ENCODE results near the gene KCNRG.
A peak's percentile ranks its signal among the peaks of the same experiment; 100 is the strongest.
"Not testable (repeated sequence)": the region's sequence is repeated elsewhere in the genome, so short reads cannot be mapped to it uniquely, and the experiment has no call there.

The KCNRG gene, protein sequence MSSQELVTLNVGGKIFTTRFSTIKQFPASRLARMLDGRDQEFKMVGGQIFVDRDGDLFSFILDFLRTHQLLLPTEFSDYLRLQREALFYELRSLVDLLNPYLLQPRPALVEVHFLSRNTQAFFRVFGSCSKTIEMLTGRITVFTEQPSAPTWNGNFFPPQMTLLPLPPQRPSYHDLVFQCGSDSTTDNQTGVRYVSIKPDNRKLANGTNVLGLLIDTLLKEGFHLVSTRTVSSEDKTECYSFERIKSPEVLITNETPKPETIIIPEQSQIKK

DNA sequence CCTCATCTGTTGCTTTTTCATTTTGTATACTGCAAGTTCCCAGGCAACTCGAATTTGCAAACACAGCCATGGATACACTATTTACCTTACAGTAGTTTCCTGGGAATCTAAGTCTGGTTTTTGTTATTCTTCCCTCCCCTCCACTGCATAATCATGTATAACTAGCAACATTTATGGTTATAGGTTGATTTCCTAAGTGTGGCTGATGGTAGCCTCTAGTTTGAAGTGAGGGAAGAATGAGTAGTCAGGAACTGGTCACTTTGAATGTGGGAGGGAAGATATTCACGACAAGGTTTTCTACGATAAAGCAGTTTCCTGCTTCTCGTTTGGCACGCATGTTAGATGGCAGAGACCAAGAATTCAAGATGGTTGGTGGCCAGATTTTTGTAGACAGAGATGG lies at the start of gene KCNRG:
TSS of gene KCNRG (plus strand) at position 187 of the 400 bp plus-strand sequence. CDS start at position 237, 50 bp downstream.
- no peak for DNase-seq

GRCh38 chr13:49967456-49967855 lies 47.8 kb upstream of the KCNRG start:
- DNase-seq: no peak

- no peak for DNase-seq
Observed at GRCh38 chr13:49972709-49973108, 42.5 kb upstream of the KCNRG start.

GRCh38 chr13:49975826-49976225 lies 39.4 kb upstream of the KCNRG start:
- no peak for DNase-seq

- peak; percentile 58 to 91 (median 71) for DNase-seq
Observed at GRCh38 chr13:49976314-49977258, 38.7 kb upstream of the KCNRG start.

DNA sequence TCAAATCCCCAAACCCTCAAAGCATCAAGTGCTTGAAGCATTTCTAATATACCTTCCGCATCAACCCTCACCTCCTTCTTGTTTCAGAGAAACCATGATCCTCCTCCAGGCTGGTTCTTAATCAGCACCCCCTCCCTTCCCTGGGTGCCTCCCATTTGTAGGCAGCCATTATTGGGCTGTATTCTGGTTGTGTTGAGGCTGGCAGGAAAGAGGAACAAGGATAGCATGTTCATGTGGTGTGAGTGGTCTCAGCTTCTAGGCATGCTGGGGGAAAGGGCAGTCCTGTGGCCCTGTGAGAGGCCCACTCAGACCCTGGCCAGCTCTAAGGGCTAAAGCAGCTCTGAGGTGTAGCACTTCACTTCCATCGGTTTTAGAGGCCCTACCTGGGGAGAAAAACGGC lies 37.3 kb upstream of the KCNRG start:
- no peak for DNase-seq

GRCh38 chr13:49980266-49980665 lies 35.0 kb upstream of the KCNRG start:
- DNase-seq: no peak

GRCh38 chr13:49985129-49985528 lies 30.1 kb upstream of the KCNRG start:
- no peak for DNase-seq

DNA sequence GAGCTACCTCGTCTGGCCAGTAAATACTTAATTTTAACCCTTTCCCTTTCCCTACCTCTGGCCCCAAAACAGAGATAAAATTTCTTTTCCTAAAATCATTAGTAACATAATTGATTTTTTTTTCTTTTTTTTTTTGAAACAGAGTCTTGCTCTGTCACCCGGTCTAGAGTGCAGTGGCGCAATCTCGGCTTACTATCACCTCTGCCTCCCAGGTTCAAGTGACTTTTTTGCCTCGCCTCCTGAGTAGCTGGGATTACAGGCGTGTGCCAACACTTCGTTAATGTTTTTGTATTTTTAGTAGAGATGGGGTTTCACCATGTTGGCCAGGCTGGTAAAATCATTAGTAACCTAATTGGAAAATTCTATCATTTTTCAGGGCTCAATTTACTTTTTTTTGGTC lies 28.8 kb upstream of the KCNRG start:
- DNase-seq: no peak

DNA sequence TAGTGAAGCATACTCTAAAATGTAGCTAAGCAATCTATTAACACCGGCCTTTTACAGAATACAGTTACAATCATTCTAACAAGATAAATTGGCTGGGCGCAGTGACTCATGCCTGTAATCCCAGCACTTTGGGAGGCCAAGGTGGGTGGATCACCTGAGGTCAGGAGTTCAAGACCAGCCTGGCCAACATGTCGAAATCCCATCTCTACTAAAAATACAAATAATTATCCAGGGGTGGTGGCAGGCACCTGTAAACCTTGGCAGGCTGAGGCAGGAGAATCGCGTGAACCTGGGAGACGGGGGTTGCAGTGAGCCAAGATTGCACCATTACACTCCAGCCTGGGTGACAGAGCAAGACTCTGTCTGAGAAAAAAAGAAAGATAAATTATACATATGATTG lies 24.6 kb upstream of the KCNRG start:
- not testable (repeated sequence) for DNase-seq

GRCh38 chr13:49993111-49993510 lies 22.1 kb upstream of the KCNRG start:
- no peak for DNase-seq

DNA sequence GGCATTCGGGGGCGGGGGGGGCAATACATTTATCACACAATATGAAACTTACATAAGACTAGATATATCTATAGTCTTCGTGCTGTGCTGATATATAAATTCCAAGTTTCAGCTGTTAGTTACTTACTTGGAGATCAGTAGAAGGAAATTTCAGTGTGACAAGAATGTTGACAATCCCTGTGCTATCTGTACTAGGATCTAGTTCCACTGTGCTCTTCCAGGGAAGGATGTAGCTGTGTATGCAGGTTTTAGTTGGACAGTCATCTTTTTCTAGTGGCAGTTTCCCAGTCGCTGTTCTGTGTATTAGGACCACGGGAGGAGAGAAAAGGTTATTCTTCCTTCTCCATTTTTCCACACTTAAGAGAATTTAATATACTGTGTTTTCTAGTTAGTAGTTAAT lies 21.6 kb upstream of the KCNRG start:
- DNase-seq: no peak

DNA sequence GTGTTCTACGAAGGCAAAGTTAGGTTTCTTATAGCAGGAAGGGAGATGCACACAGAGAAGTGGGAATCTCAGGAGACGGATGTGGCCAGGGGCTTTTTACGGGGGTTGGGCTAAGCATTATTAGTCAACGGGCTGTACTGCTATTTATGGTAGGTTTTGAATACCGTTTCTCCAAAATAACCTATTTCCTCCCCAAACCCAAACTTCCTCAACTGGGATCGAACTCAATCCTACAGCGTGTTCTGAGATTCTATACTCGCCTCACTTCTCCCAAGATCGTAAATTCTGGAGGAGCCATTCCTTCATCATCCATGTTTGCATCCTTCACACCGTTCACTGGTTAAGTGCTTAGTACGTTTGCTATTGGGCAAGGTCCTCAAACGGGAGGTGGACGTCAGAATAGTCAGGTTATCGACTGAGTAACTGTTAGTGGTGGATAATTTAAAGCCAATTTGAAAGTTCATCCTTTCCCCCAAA lies 19.6 kb upstream of the KCNRG start:
- no peak for DNase-seq

DNA sequence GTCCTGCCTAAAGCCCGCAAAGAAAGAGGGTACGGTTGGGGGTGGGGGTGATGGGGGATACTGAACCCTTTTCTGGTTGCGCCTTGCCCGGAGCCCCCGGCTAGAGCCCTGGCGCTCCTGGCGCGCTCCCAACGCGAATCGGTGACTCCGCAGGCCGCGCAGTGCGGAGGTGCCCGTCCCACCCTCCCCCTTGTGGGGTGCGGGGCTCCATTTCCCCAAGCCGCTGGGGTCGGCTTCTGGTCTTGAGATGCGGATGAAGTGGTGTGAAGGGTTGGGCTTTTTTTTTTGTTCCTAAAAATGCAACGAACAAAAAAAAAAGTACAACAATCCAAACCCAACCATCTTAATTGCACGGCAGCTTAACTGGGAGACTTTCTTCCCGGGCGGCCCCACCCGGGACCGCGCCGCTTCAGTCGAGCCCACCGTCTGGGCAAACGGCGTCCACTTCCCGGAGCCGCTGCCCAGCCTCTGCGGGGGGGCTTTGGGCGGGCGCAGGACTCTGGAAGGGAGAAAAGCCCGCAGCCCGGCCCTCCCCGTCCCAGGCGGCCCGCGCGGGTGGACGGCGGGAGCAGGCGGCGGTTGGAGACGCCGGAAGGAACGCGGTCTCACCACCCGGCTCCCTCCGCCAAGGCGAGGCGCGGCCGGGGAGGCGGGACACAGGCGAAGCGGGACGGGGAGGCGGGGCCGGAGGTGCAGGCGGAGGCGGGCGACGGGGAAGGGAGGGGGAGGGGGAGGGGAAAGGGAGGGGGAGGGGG lies 18.9 kb upstream of the KCNRG start:
- peak; percentile 63 to 88 (median 73) for DNase-seq

DNA sequence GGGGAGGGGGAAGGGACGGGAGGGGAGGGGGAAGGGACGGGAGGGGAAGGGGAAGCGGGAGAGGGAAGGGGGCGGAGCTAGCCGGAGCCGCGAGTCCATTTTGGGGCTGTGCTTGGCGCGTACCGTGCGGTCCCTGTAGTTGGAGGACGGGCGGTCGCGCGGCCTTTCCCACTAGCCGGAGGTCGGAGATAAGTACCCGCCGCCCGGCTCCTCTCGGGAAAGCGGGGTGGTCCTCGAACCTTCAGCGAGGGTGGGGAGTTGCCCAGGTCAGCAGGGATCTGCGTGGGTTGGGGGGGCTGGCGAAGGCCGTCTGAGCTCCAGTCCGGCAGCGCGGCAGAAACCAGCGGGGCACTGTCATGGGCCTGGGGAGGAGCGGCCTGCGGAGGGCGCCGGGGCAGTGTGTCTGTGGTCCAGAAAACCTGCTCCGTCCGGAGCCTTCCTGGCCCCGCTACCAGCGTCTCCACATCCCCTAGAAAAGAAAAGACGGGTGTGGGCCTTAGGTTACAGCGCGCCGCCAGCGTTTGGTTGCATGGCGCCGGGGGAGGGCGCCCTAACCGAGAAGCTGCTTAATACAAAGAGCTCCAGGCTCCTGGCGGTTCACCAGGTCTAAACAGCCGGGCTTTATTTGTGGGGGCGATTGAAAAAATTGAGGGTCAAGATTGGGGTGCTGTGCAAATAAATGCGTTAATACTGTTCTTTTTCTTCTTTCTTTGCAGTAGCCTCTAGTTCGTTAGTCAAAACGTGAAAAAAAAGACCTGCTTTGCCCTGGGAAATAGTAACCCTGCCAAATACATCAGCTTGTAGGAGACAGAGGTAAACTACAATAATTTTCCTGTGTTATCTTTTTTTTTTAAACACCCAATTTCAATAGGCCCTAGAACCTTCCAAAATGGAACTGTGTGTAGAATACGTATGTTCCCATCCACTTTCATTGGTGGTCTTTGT lies 18.0 kb upstream of the KCNRG start, which contains the start of gene TRIM13:
TSS of gene TRIM13 (plus strand) at position 92 of the 945 bp plus-strand sequence. CDS start 14,899 bp downstream, outside the sequence.
- peak; percentile 71 to 88 (median 83) for DNase-seq

DNA sequence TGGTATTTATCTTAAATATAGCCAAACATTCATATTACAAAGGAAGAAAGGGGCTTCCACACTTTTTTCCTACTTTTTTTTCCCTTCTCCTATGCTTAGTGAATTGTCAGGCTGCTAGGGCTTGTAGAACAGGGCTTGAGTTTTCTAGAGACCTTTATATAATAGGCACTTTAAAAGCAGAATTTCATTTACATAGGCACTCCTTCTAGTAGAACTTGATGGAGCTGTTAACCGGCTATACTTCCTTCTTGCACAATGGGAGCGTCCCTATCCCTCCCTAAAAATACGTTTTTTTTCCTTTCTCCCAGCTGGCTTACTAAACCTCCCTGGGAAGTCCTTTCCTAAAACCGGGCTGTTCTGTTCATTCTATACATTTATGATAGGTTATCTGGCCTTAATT lies 17.3 kb upstream of the KCNRG start:
- DNase-seq: peak in 2 of 3 experiments; percentile 32 to 49

- DNase-seq: no peak
Observed at GRCh38 chr13:49998714-49999624, 16.3 kb upstream of the KCNRG start.

- no peak for DNase-seq
Observed at GRCh38 chr13:50001287-50001686, 14.0 kb upstream of the KCNRG start.

GRCh38 chr13:50006426-50007135 lies 8.7 kb upstream of the KCNRG start:
- no peak for DNase-seq

GRCh38 chr13:50011461-50011860 lies 3.8 kb upstream of the KCNRG start:
- no peak for DNase-seq
